ENCODE measurements around the gene SPRR2E.

DNA sequence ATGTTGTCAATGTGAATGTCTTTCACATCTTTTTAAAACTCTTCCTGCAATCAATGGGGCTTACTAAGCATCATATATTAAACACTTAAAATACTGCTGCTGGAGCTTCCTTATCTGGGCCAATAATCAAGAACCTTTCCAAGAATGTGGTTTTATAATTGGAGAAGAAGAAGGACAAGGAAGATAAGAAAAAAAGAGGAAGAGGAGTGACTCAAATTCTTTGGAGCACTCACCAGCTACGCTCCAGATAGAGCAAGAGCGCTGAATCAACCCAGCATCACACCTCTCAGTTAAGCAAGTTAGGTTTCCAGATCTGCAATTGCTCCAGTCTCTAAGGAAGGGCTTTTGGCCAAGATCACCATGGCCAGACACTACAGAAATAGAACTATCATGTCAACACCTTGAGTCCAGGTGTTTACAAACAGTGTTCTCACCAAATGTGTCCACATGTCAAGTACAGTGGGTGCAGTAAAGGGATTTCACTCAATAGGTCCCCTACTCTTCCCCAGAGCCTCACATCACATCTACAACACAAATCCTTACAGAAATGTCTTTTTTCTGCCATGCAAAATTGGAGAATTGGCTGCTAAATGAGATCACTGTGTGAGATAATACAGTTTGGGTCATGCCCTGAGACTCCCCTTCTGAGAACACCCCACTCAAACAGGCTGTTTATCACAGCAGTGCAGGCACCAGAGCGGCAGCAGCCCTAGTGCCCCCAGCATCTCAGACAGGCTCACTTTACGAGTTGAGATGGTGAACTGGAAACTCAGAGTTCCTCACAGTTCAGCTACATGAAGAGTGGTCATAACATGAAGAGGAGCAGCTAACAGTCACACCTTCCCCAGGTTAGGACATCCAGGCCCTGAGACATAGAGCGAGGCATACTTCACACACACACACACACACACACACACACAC is 21.3 kb downstream of the SPRR2E start:
- TF ChIP-seq EZH2 (IDR thresholded peaks at IDR 0.05), result no peak
- TF ChIP-seq POLR2AphosphoS5 (IDR thresholded peaks at IDR 0.05; ENCODE audit: borderline replicate concordance, low read depth, low read length), result no peak
